GM12878 (cell line): ENCODE measurements around the gene MDM1. TPM values are rescaled to one million over a fixed set of nuclear protein-coding genes. Genes with fewer than 3 reads are reported as not detected.

ENCODE experiments used
- ATAC-seq: fragments of 200-7000 bp; cut with Tn5 transposase; 3 replicates; pipeline ENCODE4 v1.9.1; 2020; ENCODE audit warnings: mild to moderate bottlenecking, moderate library complexity
- BruUV-seq: library from RNA; stranded (reverse); fragments of 400-500 nt; replicated peaks from 2 replicates; lab custom pipeline; 2021; lab: Mats Ljungman, UMichigan
- CTCF ChIA-PET: fragments of 300-600 bp; sonication (Branson Sonifier 250); formaldehyde crosslinking; extraction: SDS; loops from one replicate; lab custom pipeline; 2021; ENCODE audit warnings: inconsistent platforms; lab: Yijun Ruan, JAX
- POLR2A ChIA-PET: fragments of 350-600 bp; formaldehyde crosslinking; extraction: SDS; loops from one replicate; lab custom pipeline; 2021; ENCODE audit warnings: inconsistent platforms; lab: Charles Lee
- RAD21 ChIA-PET: fragments of 300-600 bp; sonication (Branson Sonifier 250); formaldehyde crosslinking; loops from one replicate; lab custom pipeline; 2023; ENCODE audit warnings: antibody characterized with exemption; ENCODE audit not compliant: unreplicated experiment; lab: Charles Lee
- SMC1A ChIA-PET: fragments of 300-600 bp; sonication (Branson Sonifier 250); formaldehyde crosslinking; loops from one replicate; lab custom pipeline; 2023; ENCODE audit not compliant: unreplicated experiment, uncharacterized antibody; lab: Charles Lee
- DNase-seq: peaks from one replicate; pipeline ENCODE4 v3.0.0-alpha.2; 2011; ENCODE audit warnings: low read depth, low spot score
- FAIRE-seq: peaks from 3 replicates; lab custom pipeline; 2011; peaks lifted over from hg19 to GRCh38; lab: Jason Lieb, UNC
- H2AFZ ChIP-seq: 2 replicates; pipeline ENCODE4 v1.6.0; 2011; ENCODE audit warnings: low read depth, low read length, control low read depth; ENCODE audit not compliant: control insufficient read depth
- H3K27ac ChIP-seq: 2 replicates; pipeline ENCODE4 v1.5.1; 2011; ENCODE audit warnings: control low read depth; ENCODE audit not compliant: control insufficient read depth, insufficient read depth
- H3K27me3 ChIP-seq, 2 experiments: replicated peaks in 1 of 2; 2 replicates each; pipeline versions ENCODE4 v1.6.0 to v1.6.1; 2011; ENCODE audit warnings: low read length in 1 of 2; ENCODE audit not compliant: control insufficient read depth in 2 of 2, insufficient read depth in 2 of 2
- H3K36me3 ChIP-seq, 2 experiments: 2 replicates each; pipeline ENCODE4 v1.5.1; 2011; ENCODE audit warnings: low read length in 1 of 2; ENCODE audit not compliant: control insufficient read depth in 2 of 2, insufficient read depth in 2 of 2
- H3K4me1 ChIP-seq: 2 replicates; pipeline ENCODE4 v1.6.1; 2011; ENCODE audit warnings: mild to moderate bottlenecking, low read length, moderate library complexity, mixed read lengths; ENCODE audit not compliant: control insufficient read depth, insufficient read depth
- H3K4me2 ChIP-seq: 2 replicates; pipeline ENCODE4 v1.6.0; 2011; ENCODE audit warnings: control low read depth; ENCODE audit not compliant: control insufficient read depth, insufficient read depth
- H3K4me3 ChIP-seq: fragments of 200-600 bp; sonication (generic); 2 replicates; pipeline ENCODE4 v1.5.1; 2016
- H3K79me2 ChIP-seq: 2 replicates; pipeline ENCODE4 v1.6.0; 2011; ENCODE audit warnings: low read length; ENCODE audit not compliant: control insufficient read depth, insufficient read depth
- H3K9ac ChIP-seq: 2 replicates; pipeline ENCODE4 v1.8.0; 2011; ENCODE audit warnings: low read length, control low read depth, mixed read lengths; ENCODE audit not compliant: control insufficient read depth, insufficient read depth
- H3K9me3 ChIP-seq: replicated peaks from 3 replicates; pipeline ENCODE4 v1.5.1; 2011; ENCODE audit warnings: mild to moderate bottlenecking, low read length; ENCODE audit not compliant: control insufficient read depth, insufficient read depth
- H4K20me1 ChIP-seq: 2 replicates; pipeline ENCODE4 v1.6.0; 2011; ENCODE audit not compliant: control insufficient read depth, insufficient read depth
- BMI1 ChIP-seq: fragments of 450-650 bp; IDR thresholded peaks from 2 replicates; pipeline ENCODE4 v1.6.1; 2016; ENCODE audit warnings: mild to moderate bottlenecking, moderate library complexity, borderline replicate concordance
- LARP7 ChIP-seq: fragments of 450-650 bp; IDR thresholded peaks from 2 replicates; pipeline ENCODE4 v1.6.1; 2017; ENCODE audit warnings: mild to moderate bottlenecking
- NFYA ChIP-seq: IDR thresholded peaks from 2 replicates; pipeline ENCODE4 v1.6.1; 2011; ENCODE audit warnings: low read depth, mild to moderate bottlenecking, low read length, improper control_type of control experiment, borderline replicate concordance
- SMAD5 ChIP-seq: IDR thresholded peaks from 2 replicates; pipeline ENCODE4 v1.6.1; 2016; ENCODE audit warnings: antibody characterized with exemption, low read depth
- ZNF207 ChIP-seq: fragments of 450-650 bp; IDR thresholded peaks from 2 replicates; pipeline ENCODE4 v1.6.1; 2014; ENCODE audit warnings: antibody characterized with exemption, mild to moderate bottlenecking, borderline replicate concordance
- in situ Hi-C: fragments of 300-500 bp; cut with MboI; formaldehyde crosslinking; loops from 9 replicates; pipeline ENCODE4 v1.14.3; 2018; ENCODE audit warnings: mixed read lengths
- intact Hi-C: fragments of 100-400 bp; cut with micrococcal nuclease; formaldehyde crosslinking; loops from one replicate; pipeline ENCODE4 v1.14.2; 2022; ENCODE audit not compliant: unreplicated experiment
- polyA plus RNA-seq, 11 experiments: library from polyadenylated mRNA; depleted of rRNA in 4 of 11; unstranded in 6 of 11; stranded (reverse) in 5 of 11; fragments of >200 nt; fragmentation: Nextera tagmentation in 4 of 11; fragmentation: Illumina TruSeq in 1 of 11; extraction: Ambion mirVana in 4 of 11; extraction: Trizol in 1 of 11; gene quantifications; 1 replicate in 1 of 11; 2 replicates in 10 of 11; pipeline versions ENCODE4 v1.2.1 to v1.2.3, GENCODE V29; 2011 to 2016; ENCODE audit warnings: inconsistent platforms in 2 of 11, missing spikeins in 2 of 11, low read depth in 1 of 11
- total RNA-seq, 4 experiments: library from RNA; depleted of rRNA in 3 of 4; stranded (reverse); fragments of >200 nt in 3 of 4; fragmentation: Illumina TruSeq in 1 of 4; extraction: Trizol in 1 of 4; gene quantifications; 2 replicates each; pipeline versions ENCODE4 v1.2.1 to v1.2.3, GENCODE V29; 2013 to 2021
- TF ChIP-seq, protein P1 (sequence below): fragments of 150-350 bp; IDR thresholded peaks from 2 replicates; pipeline ENCODE4 v1.6.1; 2014; ENCODE audit warnings: mild to moderate bottlenecking, low read depth, low read length
- TF ChIP-seq, protein P2 (sequence below): IDR thresholded peaks from 2 replicates; pipeline ENCODE4 v1.6.1; 2011; ENCODE audit warnings: borderline replicate concordance, low read depth, mild to moderate bottlenecking, moderate library complexity, mixed read lengths, low read length; ENCODE audit not compliant: insufficient read depth; ENCODE audit errors: extremely low read length
- TF ChIP-seq, protein P3 (sequence below): fragments of 450-650 bp; IDR thresholded peaks from 2 replicates; pipeline ENCODE4 v1.6.1; 2017; ENCODE audit warnings: mild to moderate bottlenecking, low read depth, inconsistent platforms; ENCODE audit not compliant: poor library complexity, severe bottlenecking
- TF ChIP-seq, protein P4 (sequence below): fragments of 450-650 bp; IDR thresholded peaks from 2 replicates; pipeline ENCODE4 v1.6.1; 2017; ENCODE audit warnings: low read depth, mild to moderate bottlenecking, moderate library complexity
- TF ChIP-seq, protein P5 (sequence below): IDR thresholded peaks from 2 replicates; pipeline ENCODE4 v1.6.1; 2012; ENCODE audit warnings: low read length, inconsistent platforms

The MDM1 gene
- total and polyA plus RNA-seq, 10 of the 15 experiments (the other 5 are each of a cell fraction or from before 2014, with no cell fraction given): 10.1 to 25.3 (median 16.5) TPM

DNA sequence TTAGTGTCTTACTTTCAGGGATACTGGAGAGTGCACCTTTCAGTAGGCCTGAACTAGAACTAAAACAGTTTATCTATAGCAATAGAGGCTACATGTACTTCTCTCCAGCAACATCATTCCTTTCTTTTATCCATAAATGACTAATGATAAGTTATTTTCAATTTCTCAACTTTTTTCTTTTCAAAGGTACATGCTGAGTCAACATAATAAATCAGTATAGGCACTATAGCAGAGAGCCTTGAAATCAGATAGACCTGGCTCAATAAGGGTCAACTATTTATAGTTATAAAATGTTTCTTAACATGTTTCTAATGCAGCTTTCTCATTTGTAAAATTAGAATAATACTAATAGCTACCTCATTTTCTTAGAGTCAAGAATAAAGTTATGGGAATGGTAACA is 84.4 kb downstream of the MDM1 start:
- TF ChIP-seq ZNF207 (no peak), NFYA (no peak), BMI1 (no peak), LARP7 (no peak), SMAD5 (no peak)
- TF ChIP-seq, protein P1, sequence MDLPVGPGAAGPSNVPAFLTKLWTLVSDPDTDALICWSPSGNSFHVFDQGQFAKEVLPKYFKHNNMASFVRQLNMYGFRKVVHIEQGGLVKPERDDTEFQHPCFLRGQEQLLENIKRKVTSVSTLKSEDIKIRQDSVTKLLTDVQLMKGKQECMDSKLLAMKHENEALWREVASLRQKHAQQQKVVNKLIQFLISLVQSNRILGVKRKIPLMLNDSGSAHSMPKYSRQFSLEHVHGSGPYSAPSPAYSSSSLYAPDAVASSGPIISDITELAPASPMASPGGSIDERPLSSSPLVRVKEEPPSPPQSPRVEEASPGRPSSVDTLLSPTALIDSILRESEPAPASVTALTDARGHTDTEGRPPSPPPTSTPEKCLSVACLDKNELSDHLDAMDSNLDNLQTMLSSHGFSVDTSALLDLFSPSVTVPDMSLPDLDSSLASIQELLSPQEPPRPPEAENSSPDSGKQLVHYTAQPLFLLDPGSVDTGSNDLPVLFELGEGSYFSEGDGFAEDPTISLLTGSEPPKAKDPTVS: no peak
- TF ChIP-seq, protein P2, sequence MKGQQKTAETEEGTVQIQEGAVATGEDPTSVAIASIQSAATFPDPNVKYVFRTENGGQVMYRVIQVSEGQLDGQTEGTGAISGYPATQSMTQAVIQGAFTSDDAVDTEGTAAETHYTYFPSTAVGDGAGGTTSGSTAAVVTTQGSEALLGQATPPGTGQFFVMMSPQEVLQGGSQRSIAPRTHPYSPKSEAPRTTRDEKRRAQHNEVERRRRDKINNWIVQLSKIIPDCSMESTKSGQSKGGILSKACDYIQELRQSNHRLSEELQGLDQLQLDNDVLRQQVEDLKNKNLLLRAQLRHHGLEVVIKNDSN: no peak
- TF ChIP-seq, protein P3, sequence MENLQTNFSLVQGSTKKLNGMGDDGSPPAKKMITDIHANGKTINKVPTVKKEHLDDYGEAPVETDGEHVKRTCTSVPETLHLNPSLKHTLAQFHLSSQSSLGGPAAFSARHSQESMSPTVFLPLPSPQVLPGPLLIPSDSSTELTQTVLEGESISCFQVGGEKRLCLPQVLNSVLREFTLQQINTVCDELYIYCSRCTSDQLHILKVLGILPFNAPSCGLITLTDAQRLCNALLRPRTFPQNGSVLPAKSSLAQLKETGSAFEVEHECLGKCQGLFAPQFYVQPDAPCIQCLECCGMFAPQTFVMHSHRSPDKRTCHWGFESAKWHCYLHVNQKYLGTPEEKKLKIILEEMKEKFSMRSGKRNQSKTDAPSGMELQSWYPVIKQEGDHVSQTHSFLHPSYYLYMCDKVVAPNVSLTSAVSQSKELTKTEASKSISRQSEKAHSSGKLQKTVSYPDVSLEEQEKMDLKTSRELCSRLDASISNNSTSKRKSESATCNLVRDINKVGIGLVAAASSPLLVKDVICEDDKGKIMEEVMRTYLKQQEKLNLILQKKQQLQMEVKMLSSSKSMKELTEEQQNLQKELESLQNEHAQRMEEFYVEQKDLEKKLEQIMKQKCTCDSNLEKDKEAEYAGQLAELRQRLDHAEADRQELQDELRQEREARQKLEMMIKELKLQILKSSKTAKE: no peak
- TF ChIP-seq, protein P4, sequence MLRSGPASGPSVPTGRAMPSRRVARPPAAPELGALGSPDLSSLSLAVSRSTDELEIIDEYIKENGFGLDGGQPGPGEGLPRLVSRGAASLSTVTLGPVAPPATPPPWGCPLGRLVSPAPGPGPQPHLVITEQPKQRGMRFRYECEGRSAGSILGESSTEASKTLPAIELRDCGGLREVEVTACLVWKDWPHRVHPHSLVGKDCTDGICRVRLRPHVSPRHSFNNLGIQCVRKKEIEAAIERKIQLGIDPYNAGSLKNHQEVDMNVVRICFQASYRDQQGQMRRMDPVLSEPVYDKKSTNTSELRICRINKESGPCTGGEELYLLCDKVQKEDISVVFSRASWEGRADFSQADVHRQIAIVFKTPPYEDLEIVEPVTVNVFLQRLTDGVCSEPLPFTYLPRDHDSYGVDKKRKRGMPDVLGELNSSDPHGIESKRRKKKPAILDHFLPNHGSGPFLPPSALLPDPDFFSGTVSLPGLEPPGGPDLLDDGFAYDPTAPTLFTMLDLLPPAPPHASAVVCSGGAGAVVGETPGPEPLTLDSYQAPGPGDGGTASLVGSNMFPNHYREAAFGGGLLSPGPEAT: no peak
- TF ChIP-seq, protein P5, sequence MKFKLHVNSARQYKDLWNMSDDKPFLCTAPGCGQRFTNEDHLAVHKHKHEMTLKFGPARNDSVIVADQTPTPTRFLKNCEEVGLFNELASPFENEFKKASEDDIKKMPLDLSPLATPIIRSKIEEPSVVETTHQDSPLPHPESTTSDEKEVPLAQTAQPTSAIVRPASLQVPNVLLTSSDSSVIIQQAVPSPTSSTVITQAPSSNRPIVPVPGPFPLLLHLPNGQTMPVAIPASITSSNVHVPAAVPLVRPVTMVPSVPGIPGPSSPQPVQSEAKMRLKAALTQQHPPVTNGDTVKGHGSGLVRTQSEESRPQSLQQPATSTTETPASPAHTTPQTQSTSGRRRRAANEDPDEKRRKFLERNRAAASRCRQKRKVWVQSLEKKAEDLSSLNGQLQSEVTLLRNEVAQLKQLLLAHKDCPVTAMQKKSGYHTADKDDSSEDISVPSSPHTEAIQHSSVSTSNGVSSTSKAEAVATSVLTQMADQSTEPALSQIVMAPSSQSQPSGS: no peak
- RAD21 ChIA-PET: interaction anchor here (0.7 kb wide), 1 partner anchor 10 kb away, joined by 4 read pairs; no protein-coding TSS in a partner anchor
- Histone ChIP-seq H3K79me2 (no peaks in the 10 kb centered on the region), H3K4me3 (no peak overlapping the region), H3K4me2 (no peak overlapping the region), H3K4me1 (no peaks in the 10 kb centered on the region), H4K20me1 (no peaks in the 10 kb centered on the region), H3K27me3 (no peaks in the 10 kb centered on the region), H3K9me3 (peaks cover under 1% of the 10 kb centered on the region; the same call in 1 of the 3 replicates), H3K9ac (no peak overlapping the region), H2AFZ (no peak overlapping the region), H3K36me3 (no peaks in the 10 kb centered on the region), H3K27ac (no peak overlapping the region)
- FAIRE-seq (no peak), DNase-seq (no peak), ATAC-seq (no peak)
- POLR2A ChIA-PET: interaction anchor here (0.6 kb wide), 1 partner anchor 542 kb away, joined by 5 read pairs; no protein-coding TSS in a partner anchor
- in situ Hi-C loops: no loop called here
- intact Hi-C loops: no loop called here
- SMC1A ChIA-PET: interaction anchor here (0.7 to 1.9 kb wide), 4 partner anchors 13 to 72 kb away, joined by 3 to 7 read pairs (median 4); no protein-coding TSS in a partner anchor
- no TSS peak for BruUV-seq
- CTCF ChIA-PET: interaction anchor here (1.4 kb wide), 1 partner anchor 67 kb away, joined by 3 read pairs; no protein-coding TSS in a partner anchor
